ENCODE measurements around the gene PLAU.

PLAU gene

GRCh38 chr10:73965890-73966768 lies 55.2 kb downstream of the PLAU start:
- H3K4me3 ChIP-seq (replicated peaks; ENCODE audit: low read depth, low read length), result no peak overlapping the region
- TF ChIP-seq, protein P1, sequence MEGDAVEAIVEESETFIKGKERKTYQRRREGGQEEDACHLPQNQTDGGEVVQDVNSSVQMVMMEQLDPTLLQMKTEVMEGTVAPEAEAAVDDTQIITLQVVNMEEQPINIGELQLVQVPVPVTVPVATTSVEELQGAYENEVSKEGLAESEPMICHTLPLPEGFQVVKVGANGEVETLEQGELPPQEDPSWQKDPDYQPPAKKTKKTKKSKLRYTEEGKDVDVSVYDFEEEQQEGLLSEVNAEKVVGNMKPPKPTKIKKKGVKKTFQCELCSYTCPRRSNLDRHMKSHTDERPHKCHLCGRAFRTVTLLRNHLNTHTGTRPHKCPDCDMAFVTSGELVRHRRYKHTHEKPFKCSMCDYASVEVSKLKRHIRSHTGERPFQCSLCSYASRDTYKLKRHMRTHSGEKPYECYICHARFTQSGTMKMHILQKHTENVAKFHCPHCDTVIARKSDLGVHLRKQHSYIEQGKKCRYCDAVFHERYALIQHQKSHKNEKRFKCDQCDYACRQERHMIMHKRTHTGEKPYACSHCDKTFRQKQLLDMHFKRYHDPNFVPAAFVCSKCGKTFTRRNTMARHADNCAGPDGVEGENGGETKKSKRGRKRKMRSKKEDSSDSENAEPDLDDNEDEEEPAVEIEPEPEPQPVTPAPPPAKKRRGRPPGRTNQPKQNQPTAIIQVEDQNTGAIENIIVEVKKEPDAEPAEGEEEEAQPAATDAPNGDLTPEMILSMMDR (IDR thresholded peaks at IDR 0.05; ENCODE audit: low read depth, low read length, missing control alignments), result no peak
- peak; percentile 99 for DNase-seq (ENCODE audit: extremely low read depth, low read depth)

DNA sequence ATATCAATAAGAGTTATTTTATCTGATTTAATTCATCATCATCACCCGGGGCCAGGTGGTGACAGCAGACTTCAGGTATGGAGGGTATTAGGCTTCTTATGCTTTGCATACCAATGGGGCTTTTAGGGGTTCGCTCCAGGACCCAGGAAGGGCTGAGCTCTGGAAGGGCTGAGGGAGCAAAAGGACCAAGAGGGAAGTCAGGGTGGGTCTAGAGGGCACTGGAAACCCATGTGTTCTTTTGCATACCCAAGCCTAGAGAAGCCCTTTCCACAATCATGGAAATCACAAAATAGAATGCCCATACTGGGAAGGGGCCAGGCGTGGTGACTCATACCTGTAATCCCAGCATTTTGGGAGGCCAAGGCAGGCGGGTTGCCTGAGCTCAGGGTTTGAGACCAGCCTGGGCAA lies 56.1 kb downstream of the PLAU start:
- H3K4me3 ChIP-seq (replicated peaks; ENCODE audit: low read depth, low read length), result no peak overlapping the region
- TF ChIP-seq, protein P1 (IDR thresholded peaks at IDR 0.05; ENCODE audit: low read depth, low read length, missing control alignments), result no peak
- DNase-seq (ENCODE audit: extremely low read depth, low read depth), result no peak

All from HFF-Myc (cell line).